Endothelial cell of umbilical vein (primary cell): Measurements from ENCODE around the gene CACNG4. TPM values are rescaled to one million over a fixed set of nuclear protein-coding genes. Genes with fewer than 3 reads are reported as not detected.
"Not testable (repeated sequence)": the region's sequence is repeated elsewhere in the genome, so short reads cannot be mapped to it uniquely, and the experiment has no call there.

ENCODE experiments used
- BruUV-seq: library from RNA; stranded (reverse); fragments of 400-500 nt; replicated peaks from 2 replicates; lab custom pipeline; 2021; lab: Mats Ljungman, UMichigan
- CTCF ChIA-PET: fragments of 300-600, 350-600 bp; sonication (Branson Sonifier 250); formaldehyde crosslinking; loops from one replicate; lab custom pipeline; 2021; ENCODE audit warnings: antibody characterized with exemption, inconsistent platforms; lab: Charles Lee
- POLR2A ChIA-PET: fragments of 300-600, 350-600 bp; sonication (Branson Sonifier 250); formaldehyde crosslinking; loops from one replicate; lab custom pipeline; 2021; ENCODE audit warnings: antibody characterized with exemption, inconsistent platforms; lab: Charles Lee
- DNase-seq: peaks from one replicate; pipeline ENCODE4 v3.0.0-alpha.2; 2011; ENCODE audit warnings: low read depth, low spot score
- FAIRE-seq: peaks from 2 replicates; lab custom pipeline; 2011; peaks lifted over from hg19 to GRCh38; lab: Jason Lieb, UNC
- H2AFZ ChIP-seq: 2 replicates; pipeline ENCODE4 v1.6.0; 2012; ENCODE audit warnings: low read depth, low read length, control low read depth, inconsistent platforms
- H3K27ac ChIP-seq: 2 replicates; pipeline ENCODE4 v1.5.1; 2011; ENCODE audit warnings: low read depth, mild to moderate bottlenecking, control low read depth, low read length, moderate library complexity; ENCODE audit not compliant: insufficient read depth
- H3K27me3 ChIP-seq, 2 experiments: 2 replicates each; pipeline versions ENCODE4 v1.6.0 to v1.6.1; 2011; ENCODE audit warnings: low read length in 2 of 2, mixed read lengths in 1 of 2; ENCODE audit not compliant: control insufficient read depth in 2 of 2, insufficient read depth in 2 of 2
- H3K36me3 ChIP-seq, 2 experiments: 2 replicates in 1 of 2; 3 replicates in 1 of 2; pipeline ENCODE4 v1.5.1; 2011; ENCODE audit warnings: low read length in 2 of 2, mild to moderate bottlenecking in 1 of 2, moderate library complexity in 1 of 2; ENCODE audit not compliant: control insufficient read depth in 2 of 2, insufficient read depth in 2 of 2; ENCODE audit errors: extremely low read depth in 1 of 2
- H3K4me1 ChIP-seq: 3 replicates; pipeline ENCODE4 v1.5.1; 2011; ENCODE audit warnings: mild to moderate bottlenecking, low read length; ENCODE audit not compliant: control insufficient read depth, insufficient read depth; ENCODE audit errors: extremely low read depth
- H3K4me2 ChIP-seq: 2 replicates; pipeline ENCODE4 v1.6.1; 2011; ENCODE audit warnings: low read length, control low read depth, mixed read lengths; ENCODE audit not compliant: insufficient read depth
- H3K4me3 ChIP-seq, 3 experiments: fragments of 200-600 bp in 1 of 3; sonication (generic), shearing (Covaris generic) in 1 of 3; replicated peaks in 1 of 3; 2 replicates each; pipeline ENCODE4 v1.5.1; 2011 to 2016; ENCODE audit warnings: control low read depth in 3 of 3, low read length in 3 of 3, mild to moderate bottlenecking in 2 of 3, inconsistent platforms in 1 of 3, low read depth in 1 of 3, moderate library complexity in 1 of 3; ENCODE audit not compliant: insufficient read depth in 1 of 3
- H3K79me2 ChIP-seq: 2 replicates; pipeline ENCODE4 v1.6.0; 2012; ENCODE audit warnings: low read length, inconsistent platforms; ENCODE audit not compliant: control insufficient read depth, insufficient read depth
- H3K9ac ChIP-seq: replicated peaks from 2 replicates; pipeline ENCODE3; 2011; ENCODE audit warnings: low read length, control low read depth; ENCODE audit not compliant: insufficient read depth; ENCODE audit errors: extremely low read depth
- H3K9me1 ChIP-seq: replicated peaks from 3 replicates; pipeline ENCODE4 v1.6.0; 2011; ENCODE audit warnings: mild to moderate bottlenecking, low read length; ENCODE audit not compliant: control insufficient read depth, insufficient read depth; ENCODE audit errors: extremely low read depth
- H3K9me3 ChIP-seq: replicated peaks from 2 replicates; pipeline ENCODE4 v1.5.1; 2012; ENCODE audit warnings: low read length, inconsistent platforms; ENCODE audit not compliant: control insufficient read depth, insufficient read depth
- H4K20me1 ChIP-seq: replicated peaks from 2 replicates; pipeline ENCODE3; 2011; ENCODE audit warnings: mild to moderate bottlenecking, low read length; ENCODE audit not compliant: control insufficient read depth, insufficient read depth; ENCODE audit errors: extremely low read depth
- EZH2 ChIP-seq: IDR thresholded peaks from 2 replicates; pipeline ENCODE4 v1.6.1; 2012; ENCODE audit warnings: borderline replicate concordance, low read depth, mild to moderate bottlenecking, moderate library complexity, low read length, inconsistent platforms; ENCODE audit not compliant: severe bottlenecking
- FOS ChIP-seq: IDR thresholded peaks from 2 replicates; pipeline ENCODE4 v1.6.1; 2011; ENCODE audit warnings: mild to moderate bottlenecking, low read length, moderate library complexity, borderline replicate concordance; ENCODE audit not compliant: insufficient read depth
- MYC ChIP-seq: IDR thresholded peaks from one replicate; pipeline ENCODE4 v1.6.1; 2011; ENCODE audit warnings: mild to moderate bottlenecking, low read depth, low read length
- POLR2AphosphoS5 ChIP-seq: IDR thresholded peaks from 2 replicates; pipeline ENCODE4 v1.6.1; 2012; ENCODE audit warnings: low read depth, mild to moderate bottlenecking, control low read depth, low read length, moderate library complexity; ENCODE audit not compliant: insufficient read depth
- dilution Hi-C: fragments of 300-500 bp; cut with MboI; formaldehyde crosslinking; loops from one replicate; pipeline ENCODE4 v1.15.0; 2019; ENCODE audit warnings: low sequenced_read_pairs; ENCODE audit not compliant: extremely low pct_ligation_motif_present
- intact Hi-C: fragments of 100-400 bp; cut with micrococcal nuclease; formaldehyde crosslinking; loops from one replicate; pipeline ENCODE4 v1.10.0; 2022
- polyA plus RNA-seq, 4 experiments: library from polyadenylated mRNA; depleted of rRNA in 3 of 4; stranded (reverse) in 3 of 4; unstranded in 1 of 4; fragments of >200 nt; gene quantifications; 2 replicates each; pipeline versions ENCODE4 v1.2.1 to v1.2.3, GENCODE V29; 2011 to 2012; ENCODE audit warnings: missing spikeins in 1 of 4
- total RNA-seq: library from RNA; stranded (reverse); gene quantifications from 2 replicates; pipeline ENCODE4 v1.2.3, GENCODE V29; 2021
- TF ChIP-seq, protein P1 (sequence below), 2 donors: IDR thresholded peaks; 1 replicate in 1 of 2; 2 replicates in 1 of 2; pipeline ENCODE4 v1.5.1; 2011; ENCODE audit warnings: low read length in 2 of 2, mild to moderate bottlenecking in 2 of 2, moderate library complexity in 2 of 2, control low read depth in 1 of 2, inconsistent platforms in 1 of 2, low read depth in 1 of 2; ENCODE audit not compliant: insufficient read depth in 1 of 2; ENCODE audit errors: extremely low read depth in 1 of 2

The CACNG4 gene
- total and polyA plus RNA-seq, 2 donors (not counting 3 experiments of a cell fraction or from before 2014, with no cell fraction given) = not detected

DNA sequence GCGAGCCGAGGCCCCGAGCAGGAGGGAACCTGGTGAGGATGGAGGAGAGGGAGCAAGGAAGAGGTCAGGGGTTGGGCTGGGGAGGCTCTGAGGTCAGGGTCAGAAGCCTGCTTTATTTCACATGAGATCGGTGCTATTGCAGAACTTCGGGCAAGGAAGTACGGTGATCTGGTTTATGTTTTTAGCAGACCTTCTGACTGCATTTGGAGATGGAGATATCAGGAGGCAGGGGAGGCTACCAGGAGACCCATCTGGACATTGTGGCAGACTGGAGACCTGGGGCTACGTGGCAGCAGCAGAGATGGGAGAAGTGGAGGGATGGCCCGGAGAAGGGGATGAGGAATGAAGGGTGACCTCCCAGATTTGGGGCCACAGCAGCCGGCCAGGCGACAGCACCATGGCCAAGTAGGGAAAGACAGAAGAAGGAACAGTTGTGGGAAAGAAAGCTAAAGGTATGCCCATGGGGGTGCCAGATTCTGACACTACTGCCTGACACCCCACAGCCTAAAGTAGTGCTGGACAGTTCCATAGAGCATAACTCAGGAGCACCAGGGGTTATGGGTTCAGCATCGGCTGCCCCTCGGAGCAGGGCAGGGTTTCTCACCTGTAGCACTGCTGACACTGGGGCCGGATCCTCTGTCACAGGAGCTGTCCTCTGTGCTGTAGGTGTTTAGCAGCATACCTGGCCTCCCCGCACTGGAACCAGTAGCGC, 7.4 kb downstream of the CACNG4 start:
- dilution Hi-C loops = no loop called here
- H3K4me2 ChIP-seq = no peak overlapping the region
- peaks cover 12 to 15% of the 10 kb centered on the region in 2 experiments for H3K27me3 ChIP-seq
- H3K4me1 ChIP-seq = no peaks in the 10 kb centered on the region
- no peak for FAIRE-seq
- no peak for DNase-seq
- no peak overlapping the region for H3K27ac ChIP-seq
- TF ChIP-seq MYC (no peak), POLR2AphosphoS5 (no peak), FOS (no peak), EZH2 (no peak)
- TF ChIP-seq, protein P1, sequence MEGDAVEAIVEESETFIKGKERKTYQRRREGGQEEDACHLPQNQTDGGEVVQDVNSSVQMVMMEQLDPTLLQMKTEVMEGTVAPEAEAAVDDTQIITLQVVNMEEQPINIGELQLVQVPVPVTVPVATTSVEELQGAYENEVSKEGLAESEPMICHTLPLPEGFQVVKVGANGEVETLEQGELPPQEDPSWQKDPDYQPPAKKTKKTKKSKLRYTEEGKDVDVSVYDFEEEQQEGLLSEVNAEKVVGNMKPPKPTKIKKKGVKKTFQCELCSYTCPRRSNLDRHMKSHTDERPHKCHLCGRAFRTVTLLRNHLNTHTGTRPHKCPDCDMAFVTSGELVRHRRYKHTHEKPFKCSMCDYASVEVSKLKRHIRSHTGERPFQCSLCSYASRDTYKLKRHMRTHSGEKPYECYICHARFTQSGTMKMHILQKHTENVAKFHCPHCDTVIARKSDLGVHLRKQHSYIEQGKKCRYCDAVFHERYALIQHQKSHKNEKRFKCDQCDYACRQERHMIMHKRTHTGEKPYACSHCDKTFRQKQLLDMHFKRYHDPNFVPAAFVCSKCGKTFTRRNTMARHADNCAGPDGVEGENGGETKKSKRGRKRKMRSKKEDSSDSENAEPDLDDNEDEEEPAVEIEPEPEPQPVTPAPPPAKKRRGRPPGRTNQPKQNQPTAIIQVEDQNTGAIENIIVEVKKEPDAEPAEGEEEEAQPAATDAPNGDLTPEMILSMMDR (IDR thresholded peaks at IDR 0.05; ENCODE audit: extremely low read depth in 1 of 2, insufficient read depth in 1 of 2, low read depth in 1 of 2, low read length in 2 of 2) = no peak
- CTCF ChIA-PET = no interaction called here
- H3K9me3 ChIP-seq = no peaks in the 10 kb centered on the region
- no peak overlapping the region for H2AFZ ChIP-seq
- no peaks in the 10 kb centered on the region for H3K36me3 ChIP-seq
- H4K20me1 ChIP-seq = no peaks in the 10 kb centered on the region
- no peaks in the 10 kb centered on the region for H3K79me2 ChIP-seq
- BruUV-seq = no TSS peak
- POLR2A ChIA-PET = no interaction called here
- intact Hi-C loops = no loop called here
- no peaks in the 10 kb centered on the region for H3K9me1 ChIP-seq
- H3K9ac ChIP-seq = no peak overlapping the region
- no peak overlapping the region for H3K4me3 ChIP-seq

DNA sequence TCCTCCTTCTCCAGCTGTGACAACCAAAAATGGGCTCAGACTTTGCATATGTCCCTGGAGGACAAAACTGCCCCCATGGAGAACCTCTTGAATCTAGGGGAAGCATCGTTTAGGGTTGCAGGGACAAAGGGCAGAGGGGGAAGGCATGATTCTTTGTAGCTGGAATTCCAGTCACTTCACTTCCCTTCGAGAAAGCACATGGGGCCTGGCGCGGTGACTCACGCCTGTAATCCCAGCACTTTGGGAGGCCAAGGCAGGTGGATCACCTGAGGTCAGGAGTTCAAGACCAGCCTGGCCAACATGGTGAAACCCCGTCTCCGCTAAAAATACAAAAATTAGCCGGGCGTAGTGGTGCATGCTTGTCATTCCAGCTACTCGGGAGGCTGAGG, 7.9 kb downstream of the CACNG4 start:
- intact Hi-C loops, POLR2A ChIA-PET, BruUV-seq, H3K9me3 ChIP-seq, H3K9ac ChIP-seq, H3K36me3 ChIP-seq, H3K27ac ChIP-seq, FAIRE-seq, H3K4me2 ChIP-seq, dilution Hi-C loops, H3K4me3 ChIP-seq, H3K4me1 ChIP-seq, H3K79me2 ChIP-seq, H2AFZ ChIP-seq, H3K9me1 ChIP-seq, H4K20me1 ChIP-seq, DNase-seq, CTCF ChIA-PET: not testable (repeated sequence)
- H3K27me3 ChIP-seq = peaks cover 6 to 12% of the 10 kb centered on the region in 2 experiments
